HG03139 (cell line): ENCODE measurements around the gene ZNF326.
A peak's percentile ranks its signal among the peaks of the same experiment; 100 is the strongest.

ENCODE experiments used
- ATAC-seq: cut with Tn5 transposase; IDR thresholded peaks from one replicate; pipeline ENCODE4 v1.9.1; 2021; ENCODE audit not compliant: unreplicated experiment

ZNF326 gene

GRCh38 chr1:90074137-90074536 is 79.2 kb downstream of the ZNF326 start:
- ATAC-seq, result peak; percentile 84

- ATAC-seq, result no peak
These were observed 79.7 kb downstream of the ZNF326 start for GRCh38 chr1:90074566-90074965.

- no peak for ATAC-seq
These were observed 80.1 kb downstream of the ZNF326 start for GRCh38 chr1:90074970-90075391.

GRCh38 chr1:90083995-90084394 is 89.1 kb downstream of the ZNF326 start:
- ATAC-seq, result no peak
